ENCODE data around the gene RUBCNL.
A peak's percentile ranks its signal among the peaks of the same experiment; 100 is the strongest.

DNA sequence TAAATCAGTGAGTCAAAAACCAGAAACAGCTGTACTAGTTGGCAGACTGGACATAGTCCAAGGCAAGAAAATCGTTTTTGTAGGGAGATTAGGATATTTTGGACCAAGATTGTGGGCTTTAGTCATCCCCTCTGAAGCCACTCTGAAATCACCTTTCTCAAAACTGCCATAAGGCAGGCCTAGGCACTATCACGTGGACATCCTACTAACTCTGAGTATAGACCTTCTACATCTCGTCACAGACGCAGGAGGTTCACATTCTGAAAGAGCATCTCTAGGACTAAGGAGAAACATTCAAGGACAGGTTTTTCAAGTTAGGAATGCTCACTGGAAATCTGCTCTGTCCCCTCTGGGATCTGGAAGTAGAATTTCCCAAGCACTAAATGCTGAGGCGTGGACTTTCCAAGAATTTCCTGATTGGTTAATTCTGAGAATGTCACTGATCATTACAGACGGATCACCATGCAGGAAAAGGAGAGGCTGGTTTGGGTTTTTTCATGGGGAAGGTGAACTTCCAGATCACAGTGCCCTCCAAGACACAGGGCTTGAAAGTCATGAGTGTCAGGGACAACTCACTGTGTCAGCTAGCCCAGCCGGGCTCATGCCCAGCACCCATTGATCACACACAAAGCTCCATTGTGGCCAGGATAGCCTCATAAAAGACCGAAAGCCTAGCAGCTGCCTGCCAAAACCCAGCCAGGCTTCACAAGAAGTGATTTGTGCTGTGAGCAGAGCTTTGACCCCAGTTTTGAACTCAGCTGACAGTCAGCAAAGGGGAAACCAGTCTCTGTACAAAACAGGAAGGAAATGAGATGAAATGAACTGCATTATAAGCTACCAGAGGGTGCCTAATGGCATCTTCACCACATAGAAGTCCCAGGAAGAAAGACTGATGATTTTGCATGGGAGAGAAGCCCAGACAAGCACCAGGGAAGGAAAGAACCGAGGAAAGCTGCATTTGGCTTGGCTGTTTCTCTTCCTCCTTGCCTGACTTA is 2.7 kb upstream of the RUBCNL start:
- peak in 1 of 4 donors; percentile 15 for TF ChIP-seq POLR2AphosphoS5 (IDR thresholded peaks at IDR 0.05)
- TF ChIP-seq, protein P1, sequence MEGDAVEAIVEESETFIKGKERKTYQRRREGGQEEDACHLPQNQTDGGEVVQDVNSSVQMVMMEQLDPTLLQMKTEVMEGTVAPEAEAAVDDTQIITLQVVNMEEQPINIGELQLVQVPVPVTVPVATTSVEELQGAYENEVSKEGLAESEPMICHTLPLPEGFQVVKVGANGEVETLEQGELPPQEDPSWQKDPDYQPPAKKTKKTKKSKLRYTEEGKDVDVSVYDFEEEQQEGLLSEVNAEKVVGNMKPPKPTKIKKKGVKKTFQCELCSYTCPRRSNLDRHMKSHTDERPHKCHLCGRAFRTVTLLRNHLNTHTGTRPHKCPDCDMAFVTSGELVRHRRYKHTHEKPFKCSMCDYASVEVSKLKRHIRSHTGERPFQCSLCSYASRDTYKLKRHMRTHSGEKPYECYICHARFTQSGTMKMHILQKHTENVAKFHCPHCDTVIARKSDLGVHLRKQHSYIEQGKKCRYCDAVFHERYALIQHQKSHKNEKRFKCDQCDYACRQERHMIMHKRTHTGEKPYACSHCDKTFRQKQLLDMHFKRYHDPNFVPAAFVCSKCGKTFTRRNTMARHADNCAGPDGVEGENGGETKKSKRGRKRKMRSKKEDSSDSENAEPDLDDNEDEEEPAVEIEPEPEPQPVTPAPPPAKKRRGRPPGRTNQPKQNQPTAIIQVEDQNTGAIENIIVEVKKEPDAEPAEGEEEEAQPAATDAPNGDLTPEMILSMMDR (IDR thresholded peaks at IDR 0.05): no peak
